ENCODE data around the gene FDX2. TPM values are rescaled to one million over a fixed set of nuclear protein-coding genes. Genes with fewer than 3 reads are reported as not detected.

FDX2 gene
- total and polyA plus RNA-seq, 2 donors (not counting 3 experiments of a cell fraction or from before 2014, with no cell fraction given), result 20.5 to 59.8 TPM

DNA sequence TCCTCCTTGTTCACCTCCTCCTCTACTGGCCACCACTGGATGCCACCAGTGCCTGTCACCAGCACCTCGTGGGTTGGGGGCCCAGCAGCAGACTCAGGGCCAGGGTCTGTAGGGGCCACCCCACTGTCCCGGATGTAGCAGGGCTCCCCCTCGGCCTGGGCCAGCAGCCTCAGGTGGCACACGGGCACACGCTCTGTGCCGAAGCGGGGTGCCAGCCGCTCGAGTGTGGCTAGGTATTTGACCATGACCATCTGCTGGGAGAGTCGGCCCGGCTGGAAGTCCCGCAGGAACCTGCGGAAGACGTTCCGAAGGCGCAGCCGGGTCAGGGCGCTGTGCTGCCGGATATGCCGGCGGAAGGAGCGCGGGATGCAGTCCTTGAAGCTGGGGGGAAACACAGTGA lies 49.7 kb upstream of the FDX2 start:
- Histone ChIP-seq H3K9ac (replicated peaks; ENCODE audit: extremely low read depth, insufficient read depth, low read length) (no peak overlapping the region), H4K20me1 (replicated peaks; ENCODE audit: control insufficient read depth, extremely low read depth, insufficient read depth, low read length) (no peaks in the 10 kb centered on the region), H3K4me1 (ENCODE audit: control insufficient read depth, extremely low read depth, insufficient read depth, low read length) (no peaks in the 10 kb centered on the region), H3K36me3 (ENCODE audit: control insufficient read depth in 2 of 2, extremely low read depth in 1 of 2, insufficient read depth in 2 of 2, low read length in 2 of 2) (peaks cover 6 to 49% of the 10 kb centered on the region in 2 experiments), H3K4me2 (ENCODE audit: insufficient read depth, low read length) (no peak overlapping the region), H3K79me2 (ENCODE audit: control insufficient read depth, insufficient read depth, low read length) (no peaks in the 10 kb centered on the region), H3K4me3 (replicated peaks in 1 of 3; ENCODE audit: insufficient read depth in 1 of 3, low read depth in 1 of 3, low read length in 3 of 3) (no peak overlapping the region), H3K9me1 (replicated peaks; ENCODE audit: control insufficient read depth, extremely low read depth, insufficient read depth, low read length) (no peaks in the 10 kb centered on the region), H3K27ac (ENCODE audit: insufficient read depth, low read depth, low read length) (no peak overlapping the region), H3K27me3 (ENCODE audit: control insufficient read depth in 2 of 2, insufficient read depth in 2 of 2, low read length in 2 of 2) (no peaks in the 10 kb centered on the region), H3K9me3 (replicated peaks; ENCODE audit: control insufficient read depth, insufficient read depth, low read length) (no peaks in the 10 kb centered on the region), H2AFZ (ENCODE audit: low read depth, low read length) (no peak overlapping the region)
- ChIA-PET POLR2A (no interaction called here), CTCF (no interaction called here)
- intact Hi-C loops (cut with micrococcal nuclease) (no loop called here), dilution Hi-C loops (cut with MboI; ENCODE audit: extremely low pct_ligation_motif_present, low sequenced_read_pairs) (no loop called here)
- FAIRE-seq (no peak), DNase-seq (ENCODE audit: low read depth, low spot score) (no peak)
- TF ChIP-seq, protein P1, sequence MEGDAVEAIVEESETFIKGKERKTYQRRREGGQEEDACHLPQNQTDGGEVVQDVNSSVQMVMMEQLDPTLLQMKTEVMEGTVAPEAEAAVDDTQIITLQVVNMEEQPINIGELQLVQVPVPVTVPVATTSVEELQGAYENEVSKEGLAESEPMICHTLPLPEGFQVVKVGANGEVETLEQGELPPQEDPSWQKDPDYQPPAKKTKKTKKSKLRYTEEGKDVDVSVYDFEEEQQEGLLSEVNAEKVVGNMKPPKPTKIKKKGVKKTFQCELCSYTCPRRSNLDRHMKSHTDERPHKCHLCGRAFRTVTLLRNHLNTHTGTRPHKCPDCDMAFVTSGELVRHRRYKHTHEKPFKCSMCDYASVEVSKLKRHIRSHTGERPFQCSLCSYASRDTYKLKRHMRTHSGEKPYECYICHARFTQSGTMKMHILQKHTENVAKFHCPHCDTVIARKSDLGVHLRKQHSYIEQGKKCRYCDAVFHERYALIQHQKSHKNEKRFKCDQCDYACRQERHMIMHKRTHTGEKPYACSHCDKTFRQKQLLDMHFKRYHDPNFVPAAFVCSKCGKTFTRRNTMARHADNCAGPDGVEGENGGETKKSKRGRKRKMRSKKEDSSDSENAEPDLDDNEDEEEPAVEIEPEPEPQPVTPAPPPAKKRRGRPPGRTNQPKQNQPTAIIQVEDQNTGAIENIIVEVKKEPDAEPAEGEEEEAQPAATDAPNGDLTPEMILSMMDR (IDR thresholded peaks at IDR 0.05; ENCODE audit: extremely low read depth in 1 of 2, insufficient read depth in 1 of 2, low read depth in 1 of 2, low read length in 2 of 2), result no peak
- TF ChIP-seq GATA2 (IDR thresholded peaks at IDR 0.05; ENCODE audit: insufficient read depth, insufficient read length, low read depth, low read length) (no peak), POLR2A (IDR thresholded peaks at IDR 0.05; ENCODE audit: low read depth, low read length) (no peak), POLR2AphosphoS5 (IDR thresholded peaks at IDR 0.05; ENCODE audit: insufficient read depth, low read depth, low read length) (no peak), JUN (IDR thresholded peaks at IDR 0.05; ENCODE audit: borderline replicate concordance, insufficient read depth, insufficient read length, low read depth) (no peak), EZH2 (IDR thresholded peaks at IDR 0.05; ENCODE audit: borderline replicate concordance, low read depth, low read length, severe bottlenecking) (no peak), MYC (IDR thresholded peaks at IDR 0.05; ENCODE audit: low read depth, low read length) (no peak), FOS (IDR thresholded peaks at IDR 0.05; ENCODE audit: borderline replicate concordance, insufficient read depth, low read length) (no peak)
- TF ChIP-seq, protein P2, sequence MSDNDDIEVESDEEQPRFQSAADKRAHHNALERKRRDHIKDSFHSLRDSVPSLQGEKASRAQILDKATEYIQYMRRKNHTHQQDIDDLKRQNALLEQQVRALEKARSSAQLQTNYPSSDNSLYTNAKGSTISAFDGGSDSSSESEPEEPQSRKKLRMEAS (IDR thresholded peaks at IDR 0.05; ENCODE audit: insufficient read depth, insufficient read length), result no peak
- BruUV-seq (replicated peaks), result TSS peak; percentile 40
